Cardiac muscle cell (in vitro differentiated cells and primary cell): ENCODE measurements around the gene LUC7L. TPM values are rescaled to one million over a fixed set of nuclear protein-coding genes. Genes with fewer than 3 reads are reported as not detected.
"Not testable (repeated sequence)": the region's sequence is repeated elsewhere in the genome, so short reads cannot be mapped to it uniquely, and the experiment has no call there.

Source experiments
- DNase-seq, 2 donors: peaks; one replicate each; pipeline versions ENCODE4 v3.0.0 to v3.0.0-alpha.2; 2010 to 2017; ENCODE audit warnings: low read depth in 1 of 2, low spot score in 1 of 2
- H3K27ac ChIP-seq: fragments of 200-600 bp; sonication (generic); 2 replicates; pipeline ENCODE4 v1.5.1; 2016
- H3K27me3 ChIP-seq: fragments of 200-600 bp; sonication (generic); 2 replicates; pipeline ENCODE4 v1.6.0; 2016; ENCODE audit warnings: control low read depth
- H3K36me3 ChIP-seq: fragments of 200-600 bp; sonication (generic); 2 replicates; pipeline ENCODE4 v1.5.1; 2016; ENCODE audit warnings: control low read depth
- H3K4me1 ChIP-seq: fragments of 200-600 bp; sonication (generic); 2 replicates; pipeline ENCODE4 v1.8.1; 2017; ENCODE audit warnings: low read depth, mild to moderate bottlenecking, mixed run types
- H3K4me3 ChIP-seq: fragments of 200-600 bp; sonication (generic); 2 replicates; pipeline ENCODE4 v1.5.1; 2016; ENCODE audit warnings: mild to moderate bottlenecking
- H3K9me3 ChIP-seq: fragments of 200-600 bp; sonication (generic); 2 replicates; pipeline ENCODE4 v1.5.1; 2017; ENCODE audit warnings: low read depth, mild to moderate bottlenecking, control low read depth
- CTCF ChIP-seq: IDR thresholded peaks from 2 replicates; pipeline ENCODE4 v1.5.1; 2012; ENCODE audit warnings: low read depth, mild to moderate bottlenecking, low read length
- polyA plus RNA-seq: library from polyadenylated mRNA; unstranded; fragments of >200 nt; fragmentation: Nextera tagmentation; extraction: Ambion mirVana; gene quantifications from 2 replicates; pipeline ENCODE4 v1.2.1, GENCODE V29; 2016
- total RNA-seq: library from RNA; depleted of rRNA; stranded (reverse); fragments of >200 nt; gene quantifications from 2 replicates; pipeline ENCODE4 v1.2.3, GENCODE V29; 2016

LUC7L gene
- total and polyA plus RNA-seq, 2 experiments from 2014 or later: 91.0 to 158 TPM

- no peak for TF ChIP-seq CTCF
- Histone ChIP-seq H3K9me3 (no peaks in the 10 kb centered on the region), H3K27me3 (peaks cover 6% of the 10 kb centered on the region), H3K4me3 (no peak overlapping the region), H3K27ac (no peak overlapping the region), H3K36me3 (peaks cover 4% of the 10 kb centered on the region), H3K4me1 (no peaks in the 10 kb centered on the region)
- DNase-seq: no peak
Observed at GRCh38 chr16:269061-269796, 40.0 kb upstream of the LUC7L start.

- DNase-seq: no peak
- TF ChIP-seq CTCF: no peak
- Histone ChIP-seq H3K36me3 (peaks cover 9% of the 10 kb centered on the region), H3K4me3 (no peak overlapping the region), H3K27ac (no peak overlapping the region), H3K4me1 (no peaks in the 10 kb centered on the region), H3K9me3 (no peaks in the 10 kb centered on the region), H3K27me3 (no peaks in the 10 kb centered on the region)
Observed at GRCh38 chr16:268141-269053, 39.1 kb upstream of the LUC7L start.

- H3K27me3 ChIP-seq, H3K27ac ChIP-seq, H3K4me1 ChIP-seq, H3K4me3 ChIP-seq, H3K9me3 ChIP-seq, DNase-seq: not testable (repeated sequence)
- H3K36me3 ChIP-seq: peaks cover 13% of the 10 kb centered on the region
Observed at GRCh38 chr16:267562-267961, 38.3 kb upstream of the LUC7L start.

GRCh38 chr16:266258-267164 lies 37.3 kb upstream of the LUC7L start:
- no peak for DNase-seq
- H3K4me3 ChIP-seq: no peak overlapping the region

GRCh38 chr16:265711-266110 lies 36.5 kb upstream of the LUC7L start:
- no peak for TF ChIP-seq CTCF
- no peaks in the 10 kb centered on the region for H3K9me3 ChIP-seq
- H3K27ac ChIP-seq: peak overlapping the region; percentile 36
- no peaks in the 10 kb centered on the region for H3K27me3 ChIP-seq
- peaks cover 20% of the 10 kb centered on the region for H3K36me3 ChIP-seq
- DNase-seq: no peak
- no peak overlapping the region for H3K4me3 ChIP-seq
- H3K4me1 ChIP-seq: no peaks in the 10 kb centered on the region

More at GRCh38 chr16:266258-267164, 37.3 kb upstream of the LUC7L start:
- TF ChIP-seq CTCF: no peak
- H3K36me3 ChIP-seq: peaks cover 14% of the 10 kb centered on the region
- H3K27ac ChIP-seq: peak overlapping the region; percentile 36
- no peaks in the 10 kb centered on the region for H3K27me3 ChIP-seq
- no peaks in the 10 kb centered on the region for H3K4me1 ChIP-seq
- no peaks in the 10 kb centered on the region for H3K9me3 ChIP-seq
